AG08395 (cell line): Measurements from ENCODE around the gene CD109.

Experiments used
- DNase-seq: peaks from one replicate; pipeline ENCODE4 v3.0.0; 2012; ENCODE audit warnings: mixed read lengths, low spot score

CD109 gene

GRCh38 chr6:73727114-73727513 lies 31.1 kb downstream of the CD109 start:
- no peak for DNase-seq

GRCh38 chr6:73728548-73729205 lies 32.7 kb downstream of the CD109 start:
- no peak for DNase-seq

- no peak for DNase-seq
These were observed 35.3 kb downstream of the CD109 start for GRCh38 chr6:73731285-73731684.

- peak; percentile 83 for DNase-seq
These were observed 37.1 kb downstream of the CD109 start for GRCh38 chr6:73732845-73733675.

- no peak for DNase-seq
These were observed 37.8 kb downstream of the CD109 start for GRCh38 chr6:73733791-73734190.

- DNase-seq = no peak
These were observed 38.9 kb downstream of the CD109 start for GRCh38 chr6:73734832-73735453.

- DNase-seq = no peak
These were observed 42.5 kb downstream of the CD109 start for GRCh38 chr6:73738367-73739028.

- DNase-seq = peak; percentile 49
These were observed 43.1 kb downstream of the CD109 start for GRCh38 chr6:73739096-73739495.

GRCh38 chr6:73742433-73742832 lies 46.4 kb downstream of the CD109 start:
- DNase-seq = no peak

- DNase-seq = no peak
These were observed 47.1 kb downstream of the CD109 start for GRCh38 chr6:73743081-73743480.

- no peak for DNase-seq
These were observed 47.6 kb downstream of the CD109 start for GRCh38 chr6:73743556-73743955.

- peak; percentile 39 for DNase-seq
These were observed 50.8 kb downstream of the CD109 start for GRCh38 chr6:73746787-73747186.

GRCh38 chr6:73747289-73747688 lies 51.3 kb downstream of the CD109 start:
- no peak for DNase-seq

GRCh38 chr6:73752943-73753342 lies 56.9 kb downstream of the CD109 start:
- no peak for DNase-seq

GRCh38 chr6:73766040-73766439 lies 70.0 kb downstream of the CD109 start:
- no peak for DNase-seq

GRCh38 chr6:73768558-73768957 lies 72.6 kb downstream of the CD109 start:
- DNase-seq = no peak

GRCh38 chr6:73769976-73770375 lies 74.0 kb downstream of the CD109 start:
- no peak for DNase-seq

GRCh38 chr6:73774311-73774774 lies 78.3 kb downstream of the CD109 start:
- peak; percentile 73 for DNase-seq

GRCh38 chr6:73779943-73780342 lies 83.9 kb downstream of the CD109 start:
- no peak for DNase-seq

GRCh38 chr6:73782911-73783310 lies 86.9 kb downstream of the CD109 start:
- no peak for DNase-seq

- DNase-seq = no peak
These were observed 88.9 kb downstream of the CD109 start for GRCh38 chr6:73784726-73785505.

GRCh38 chr6:73790574-73790973 lies 94.6 kb downstream of the CD109 start:
- DNase-seq = no peak
